ENCODE data around the gene RALB.

Gene RALB

GRCh38 chr2:120237491-120237902 is 15.2 kb upstream of the RALB start:
- TF ChIP-seq CTCF (IDR thresholded peaks at IDR 0.05; ENCODE audit: low read depth, low read length) = no peak
- Histone ChIP-seq H3K4me3 (ENCODE audit: low read depth, low read length) (no peak overlapping the region), H3K4me1 (no peaks in the 10 kb centered on the region), H3K36me3 (no peaks in the 10 kb centered on the region), H3K27me3 (no peaks in the 10 kb centered on the region), H3K9me3 (no peaks in the 10 kb centered on the region)
- no peak for DNase-seq

- no peak overlapping the region for H3K4me3 ChIP-seq (ENCODE audit: low read depth, low read length)
- DNase-seq = no peak
- H3K27me3 ChIP-seq = no peaks in the 10 kb centered on the region
- H3K36me3 ChIP-seq = no peaks in the 10 kb centered on the region
- no peak for TF ChIP-seq CTCF (IDR thresholded peaks at IDR 0.05; ENCODE audit: low read depth, low read length)
- H3K9me3 ChIP-seq = no peaks in the 10 kb centered on the region
- H3K4me1 ChIP-seq = no peaks in the 10 kb centered on the region
Measured at GRCh38 chr2:120238728-120239487, 13.7 kb upstream of the RALB start.

- TF ChIP-seq CTCF (IDR thresholded peaks at IDR 0.05; ENCODE audit: low read depth, low read length) = no peak
- no peak overlapping the region for H3K4me3 ChIP-seq (ENCODE audit: low read depth, low read length)
- H3K36me3 ChIP-seq = no peaks in the 10 kb centered on the region
- DNase-seq = no peak
- H3K4me1 ChIP-seq = no peaks in the 10 kb centered on the region
- H3K9me3 ChIP-seq = no peaks in the 10 kb centered on the region
- no peaks in the 10 kb centered on the region for H3K27me3 ChIP-seq
Measured at GRCh38 chr2:120239488-120240287, 13.0 kb upstream of the RALB start.

GRCh38 chr2:120240901-120241429 is 11.7 kb upstream of the RALB start:
- TF ChIP-seq CTCF (IDR thresholded peaks at IDR 0.05; ENCODE audit: low read depth, low read length) = no peak
- no peak overlapping the region for H3K4me3 ChIP-seq (ENCODE audit: low read depth, low read length)
- no peaks in the 10 kb centered on the region for H3K9me3 ChIP-seq
- DNase-seq = no peak
- H3K27me3 ChIP-seq = no peaks in the 10 kb centered on the region
- H3K4me1 ChIP-seq = no peaks in the 10 kb centered on the region
- H3K36me3 ChIP-seq = no peaks in the 10 kb centered on the region

- no peak for TF ChIP-seq CTCF (IDR thresholded peaks at IDR 0.05; ENCODE audit: low read depth, low read length)
- Histone ChIP-seq H3K4me3 (ENCODE audit: low read depth, low read length) (no peak overlapping the region), H3K27me3 (no peaks in the 10 kb centered on the region), H3K36me3 (no peaks in the 10 kb centered on the region), H3K4me1 (peaks cover 3% of the 10 kb centered on the region; the same call in 1 of the 2 replicates), H3K9me3 (no peaks in the 10 kb centered on the region)
- no peak for DNase-seq
Measured at GRCh38 chr2:120241684-120242083, 11.0 kb upstream of the RALB start.

Measured in BE2C (cell line).